KG1 (cell line): ENCODE measurements around the gene PAMR1.

Source experiments
- DNase-seq: peaks from one replicate; lab custom pipeline; 2025; lab: John Stamatoyannopoulos, UW

The PAMR1 gene

GRCh38 chr11:35436581-35437250 lies 88.7 kb downstream of the PAMR1 start:
- DNase-seq, result no peak

GRCh38 chr11:35433588-35433987 lies 91.8 kb downstream of the PAMR1 start:
- no peak for DNase-seq

- DNase-seq, result no peak
Observed at GRCh38 chr11:35432464-35432863, 93.0 kb downstream of the PAMR1 start.

GRCh38 chr11:35427071-35427470 lies 98.3 kb downstream of the PAMR1 start:
- DNase-seq, result no peak

GRCh38 chr11:35426351-35426750 lies 99.1 kb downstream of the PAMR1 start:
- DNase-seq, result no peak

GRCh38 chr11:35425603-35426212 lies 99.7 kb downstream of the PAMR1 start:
- no peak for DNase-seq

- no peak for DNase-seq
Observed at GRCh38 chr11:35424157-35424940, 101.1 kb downstream of the PAMR1 start.

GRCh38 chr11:35420371-35420770 lies 105.0 kb downstream of the PAMR1 start:
- no peak for DNase-seq

GRCh38 chr11:35419830-35420333 lies 105.5 kb downstream of the PAMR1 start:
- no peak for DNase-seq

GRCh38 chr11:35419184-35419829 lies 106.1 kb downstream of the PAMR1 start, which contains the start of gene SLC1A2:
SLC1A2 (minus strand) TSS chr11:35419558; CDS start chr11:35418966, 592 bp downstream.
- DNase-seq, result no peak

- DNase-seq, result no peak
Observed at GRCh38 chr11:35418282-35419183, 106.9 kb downstream of the PAMR1 start.

- no peak for DNase-seq
Observed at GRCh38 chr11:35415487-35415886, 109.9 kb downstream of the PAMR1 start.

- no peak for DNase-seq
Observed at GRCh38 chr11:35414776-35415175, 110.6 kb downstream of the PAMR1 start.

GRCh38 chr11:35414311-35414710 lies 111.1 kb downstream of the PAMR1 start:
- DNase-seq, result no peak

GRCh38 chr11:35413598-35413997 lies 111.8 kb downstream of the PAMR1 start:
- DNase-seq, result no peak

GRCh38 chr11:35412285-35412684 lies 113.1 kb downstream of the PAMR1 start:
- DNase-seq, result no peak

- no peak for DNase-seq
Observed at GRCh38 chr11:35407041-35407440, 118.4 kb downstream of the PAMR1 start.

GRCh38 chr11:35404388-35404775 lies 121.0 kb downstream of the PAMR1 start:
- no peak for DNase-seq

- no peak for DNase-seq
Observed at GRCh38 chr11:35403765-35404387, 121.5 kb downstream of the PAMR1 start.

GRCh38 chr11:35402751-35403660 lies 122.4 kb downstream of the PAMR1 start:
- no peak for DNase-seq
